Osteocyte (in vitro differentiated cells): ENCODE measurements around the gene SBNO1. TPM values are rescaled to one million over a fixed set of nuclear protein-coding genes. Genes with fewer than 3 reads are reported as not detected.
"Not testable (repeated sequence)": the region's sequence is repeated elsewhere in the genome, so short reads cannot be mapped to it uniquely, and the experiment has no call there.

Experiments
- DNase-seq: peaks from one replicate; pipeline ENCODE4 v3.0.0; 2021; ENCODE audit warnings: mixed read lengths; ENCODE audit not compliant: unreplicated experiment; ENCODE audit errors: extremely low spot score
- H3K27ac Mint-ChIP-seq: one replicate; pipeline ENCODE4 v1.8.0; 2021; ENCODE audit warnings: mild to moderate bottlenecking, mixed read lengths; ENCODE audit not compliant: unreplicated experiment
- H3K27me3 Mint-ChIP-seq: one replicate; pipeline ENCODE4 v1.8.0; 2021; ENCODE audit warnings: mixed read lengths; ENCODE audit not compliant: unreplicated experiment
- H3K36me3 Mint-ChIP-seq: one replicate; pipeline ENCODE4 v1.8.0; 2021; ENCODE audit warnings: mixed read lengths; ENCODE audit not compliant: unreplicated experiment
- H3K4me1 Mint-ChIP-seq: one replicate; pipeline ENCODE4 v1.8.0; 2021; ENCODE audit warnings: mixed read lengths; ENCODE audit not compliant: unreplicated experiment
- H3K4me3 Mint-ChIP-seq: one replicate; pipeline ENCODE4 v1.8.0; 2021; ENCODE audit warnings: mild to moderate bottlenecking, moderate library complexity, mixed read lengths; ENCODE audit not compliant: unreplicated experiment
- H3K9me3 Mint-ChIP-seq: one replicate; pipeline ENCODE4 v1.8.0; 2021; ENCODE audit warnings: mixed read lengths; ENCODE audit not compliant: unreplicated experiment
- total RNA-seq: library from RNA; stranded (reverse); gene quantifications from 2 replicates; pipeline ENCODE4 v1.2.1, GENCODE V29; 2021
- TF ChIP-seq, protein P1 (sequence below): fragments of 200-600 bp; sonication (generic); IDR thresholded peaks from 2 replicates; pipeline ENCODE4 v1.5.0; 2021; ENCODE audit warnings: antibody characterized with exemption, mild to moderate bottlenecking, moderate library complexity

The SBNO1 gene
- total RNA-seq, 1 donor from 2014 or later, result 36.0 TPM

DNA sequence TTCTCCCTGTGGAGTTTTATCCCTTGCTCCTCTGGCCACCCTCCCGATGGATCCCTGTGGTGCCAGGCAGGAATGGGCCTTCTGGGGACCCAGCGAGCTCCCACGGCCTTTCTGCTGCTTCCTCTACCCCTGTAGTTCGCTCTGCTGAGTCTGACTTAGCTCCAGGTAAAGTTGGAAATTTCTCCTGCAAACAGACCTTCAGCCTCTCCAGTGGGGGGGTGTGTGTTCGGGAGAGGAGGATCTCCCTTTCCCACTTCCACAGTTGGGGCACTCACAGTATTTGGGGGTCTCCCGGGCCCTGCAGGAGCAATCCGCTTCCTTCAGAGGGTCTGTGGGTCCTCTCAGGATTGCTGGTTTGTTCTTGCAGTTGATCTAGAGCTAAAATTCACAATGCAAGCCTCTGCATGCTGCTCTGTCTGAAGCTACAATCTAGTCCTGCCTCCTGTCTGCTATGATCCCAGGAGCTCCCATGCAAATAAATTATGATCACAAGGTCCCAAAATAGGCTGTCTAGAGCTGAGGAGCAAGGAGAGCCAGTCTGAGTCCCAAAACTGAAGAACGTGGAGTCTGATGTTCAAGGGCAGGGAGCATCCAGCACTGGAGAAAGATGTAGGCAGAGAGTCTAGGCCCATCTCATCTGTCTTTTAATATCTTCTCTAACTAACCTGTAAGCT, 113.1 kb downstream of the SBNO1 start:
- TF ChIP-seq, protein P1, sequence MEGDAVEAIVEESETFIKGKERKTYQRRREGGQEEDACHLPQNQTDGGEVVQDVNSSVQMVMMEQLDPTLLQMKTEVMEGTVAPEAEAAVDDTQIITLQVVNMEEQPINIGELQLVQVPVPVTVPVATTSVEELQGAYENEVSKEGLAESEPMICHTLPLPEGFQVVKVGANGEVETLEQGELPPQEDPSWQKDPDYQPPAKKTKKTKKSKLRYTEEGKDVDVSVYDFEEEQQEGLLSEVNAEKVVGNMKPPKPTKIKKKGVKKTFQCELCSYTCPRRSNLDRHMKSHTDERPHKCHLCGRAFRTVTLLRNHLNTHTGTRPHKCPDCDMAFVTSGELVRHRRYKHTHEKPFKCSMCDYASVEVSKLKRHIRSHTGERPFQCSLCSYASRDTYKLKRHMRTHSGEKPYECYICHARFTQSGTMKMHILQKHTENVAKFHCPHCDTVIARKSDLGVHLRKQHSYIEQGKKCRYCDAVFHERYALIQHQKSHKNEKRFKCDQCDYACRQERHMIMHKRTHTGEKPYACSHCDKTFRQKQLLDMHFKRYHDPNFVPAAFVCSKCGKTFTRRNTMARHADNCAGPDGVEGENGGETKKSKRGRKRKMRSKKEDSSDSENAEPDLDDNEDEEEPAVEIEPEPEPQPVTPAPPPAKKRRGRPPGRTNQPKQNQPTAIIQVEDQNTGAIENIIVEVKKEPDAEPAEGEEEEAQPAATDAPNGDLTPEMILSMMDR, result no peak
- H3K9me3 Mint-ChIP-seq, result no peaks in the 10 kb centered on the region
- H3K4me3 Mint-ChIP-seq, result no peak overlapping the region
- H3K27me3 Mint-ChIP-seq, result no peaks in the 10 kb centered on the region
- H3K36me3 Mint-ChIP-seq, result peaks cover 36% of the 10 kb centered on the region
- peaks cover 18% of the 10 kb centered on the region for H3K4me1 Mint-ChIP-seq
- H3K27ac Mint-ChIP-seq, result no peak overlapping the region
- no peak for DNase-seq

DNA sequence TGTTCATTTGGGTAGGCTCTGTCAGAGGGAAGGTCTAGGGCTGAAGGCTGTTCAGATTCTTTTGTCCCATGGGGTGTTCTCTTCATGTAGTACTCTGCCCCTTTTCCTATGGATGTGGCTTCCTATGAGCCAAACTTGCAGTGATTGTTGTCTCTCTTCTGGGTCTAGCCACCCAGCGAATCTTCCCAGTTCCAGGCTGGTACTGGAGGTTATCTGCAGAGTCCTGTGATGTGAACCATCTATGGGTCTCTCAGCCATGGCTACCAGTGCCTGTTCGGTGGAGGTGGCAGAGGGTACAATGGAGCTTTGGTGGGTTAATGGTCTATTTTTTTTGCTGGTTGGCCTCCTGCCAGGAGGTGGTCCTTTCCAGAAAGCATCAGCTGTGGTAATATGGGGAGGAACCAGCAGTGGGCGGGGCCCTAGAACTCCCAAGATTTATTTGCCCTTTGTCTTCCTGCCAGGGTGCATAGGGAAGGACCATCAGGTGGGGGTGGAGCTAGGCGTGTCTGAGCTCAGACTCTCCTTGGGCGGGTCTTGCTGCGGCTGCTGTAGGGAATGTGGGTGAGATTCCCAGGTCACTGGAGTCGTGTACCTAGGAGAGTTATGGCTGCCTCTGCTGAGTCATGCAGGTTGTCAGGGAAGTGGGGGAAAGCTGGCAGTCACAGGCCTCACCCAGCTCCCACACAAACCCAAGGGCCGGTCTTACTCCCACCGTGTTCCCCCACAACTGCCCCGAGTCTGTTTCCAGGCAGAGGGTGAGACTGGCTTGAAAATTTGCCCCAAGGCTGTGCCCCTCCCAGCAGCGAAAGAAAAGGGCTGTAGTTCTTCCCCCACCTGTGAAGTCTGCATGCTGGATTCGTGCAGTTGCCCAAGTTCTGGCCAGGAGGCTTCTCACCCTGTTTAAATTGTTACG, 113.9 kb downstream of the SBNO1 start:
- Mint-ChIP-seq H3K27me3 (no peaks in the 10 kb centered on the region), H3K9me3 (no peaks in the 10 kb centered on the region), H3K4me1 (peaks cover 19% of the 10 kb centered on the region), H3K27ac (peak overlapping the region; percentile 62), H3K4me3 (no peak overlapping the region), H3K36me3 (peaks cover 31% of the 10 kb centered on the region)
- DNase-seq, result no peak
- TF ChIP-seq, protein P1, result no peak

DNA sequence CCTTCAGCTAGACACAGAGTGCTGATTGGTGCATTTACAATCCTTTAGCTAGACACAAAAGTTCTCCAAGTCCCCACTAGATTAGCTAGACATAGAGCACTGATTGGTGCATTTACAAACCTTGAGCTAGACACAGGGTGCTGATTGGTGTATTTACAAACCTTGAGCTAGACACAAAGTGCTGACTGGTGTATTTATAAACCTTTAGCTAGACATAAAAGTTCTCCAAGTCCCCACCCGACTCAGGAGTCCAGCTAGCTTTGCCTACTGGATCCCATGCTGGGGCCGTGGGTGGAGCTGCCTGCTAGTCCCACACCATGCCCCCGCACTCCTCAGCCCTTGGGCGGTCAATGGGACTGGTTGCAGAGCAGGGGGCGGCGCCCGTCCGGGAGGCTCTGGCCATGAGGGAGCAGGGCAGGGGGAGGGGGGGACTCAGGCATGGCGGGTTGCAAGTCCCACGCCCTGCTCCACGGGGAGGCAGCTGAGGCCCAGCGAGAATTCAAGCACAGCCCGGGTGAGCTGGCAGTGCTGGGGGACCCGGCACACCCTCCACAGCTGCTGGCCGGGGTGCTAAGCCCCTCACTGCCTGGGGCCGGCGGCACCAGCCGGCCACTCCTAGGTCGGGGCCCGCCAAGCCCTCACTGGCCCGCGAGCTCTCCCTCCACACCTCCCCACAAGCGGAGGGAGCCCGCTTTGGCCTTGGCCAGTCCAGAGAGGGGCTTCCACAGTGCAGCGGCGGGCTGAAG, 115.5 kb downstream of the SBNO1 start:
- Mint-ChIP-seq H3K4me1 (peaks cover 20% of the 10 kb centered on the region), H3K36me3 (peaks cover 33% of the 10 kb centered on the region)
- not testable (repeated sequence) for DNase-seq, H3K4me3 Mint-ChIP-seq, H3K9me3 Mint-ChIP-seq, H3K27me3 Mint-ChIP-seq, H3K27ac Mint-ChIP-seq

DNA sequence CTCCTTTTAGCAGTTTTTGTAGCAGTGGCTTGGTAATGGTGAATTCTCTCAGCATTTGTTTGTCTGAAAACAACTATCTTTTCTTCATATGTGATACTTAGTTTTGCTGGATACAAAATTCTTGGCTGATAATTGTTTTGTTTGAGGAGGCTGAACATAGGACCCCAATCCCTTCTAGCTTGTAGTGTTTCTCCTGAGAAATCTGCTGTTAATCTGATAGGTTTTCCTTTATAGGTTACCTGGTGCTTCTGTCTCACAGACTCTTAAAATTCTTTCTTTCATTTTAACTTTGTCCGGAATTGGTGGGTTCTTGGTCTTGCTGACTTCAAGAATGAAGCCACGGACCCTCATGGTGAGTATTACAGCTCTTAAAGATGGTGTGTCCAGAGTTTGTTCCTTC, 116.5 kb downstream of the SBNO1 start:
- H3K4me3 Mint-ChIP-seq, H3K27me3 Mint-ChIP-seq, H3K9me3 Mint-ChIP-seq, DNase-seq, H3K27ac Mint-ChIP-seq: not testable (repeated sequence)
- Mint-ChIP-seq H3K36me3 (peaks cover 25% of the 10 kb centered on the region), H3K4me1 (peaks cover 20% of the 10 kb centered on the region)

DNA sequence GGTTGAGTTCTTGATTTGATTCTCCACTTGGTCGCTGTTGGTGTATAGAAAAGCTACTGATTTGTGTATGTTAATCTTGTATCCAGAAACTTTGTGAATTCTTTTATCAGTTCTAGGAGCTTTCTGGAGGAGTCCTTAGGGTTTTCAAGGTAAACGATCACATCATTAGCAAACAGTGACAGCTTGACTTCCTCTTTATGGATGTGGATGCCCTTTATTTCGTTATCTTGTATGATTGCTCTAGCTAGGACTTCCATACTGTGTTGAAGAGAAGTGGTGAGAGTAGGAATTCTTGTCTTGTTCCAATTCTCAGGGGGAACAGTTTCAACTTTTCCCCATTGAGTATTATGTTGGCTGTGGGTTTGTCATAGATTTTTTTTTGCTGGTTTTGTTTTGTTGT, 119.0 kb downstream of the SBNO1 start:
- Mint-ChIP-seq H3K27me3 (no peaks in the 10 kb centered on the region), H3K4me3 (no peak overlapping the region), H3K27ac (no peak overlapping the region), H3K36me3 (peaks cover 25% of the 10 kb centered on the region), H3K9me3 (no peaks in the 10 kb centered on the region), H3K4me1 (peaks cover 25% of the 10 kb centered on the region)
- DNase-seq, result no peak
- TF ChIP-seq, protein P1, result no peak
